Stimulated activated naive CD8-positive, alpha-beta T cell treated with anti-CD3 and anti-CD28 coated beads, Interleukin-15, Interleukin-2, amounts not matched to agents 100 U/mL and 50 U/mL, for 24 hours (primary cell): ENCODE data around the gene LPIN1.
"Not testable (repeated sequence)": the region's sequence is repeated elsewhere in the genome, so short reads cannot be mapped to it uniquely, and the experiment has no call there.

Experiments used
- ATAC-seq: fragments of 150-1000 bp; cut with Tn5 transposase; one replicate; pipeline ENCODE4 v1.10.0; 2021
- DNase-seq: peaks from one replicate; pipeline ENCODE4 v3.0.0; 2021

The LPIN1 gene

GRCh38 chr2:11811036-11811654 is 64.7 kb downstream of the LPIN1 start:
- DNase-seq = no peak
- ATAC-seq = no peak

- ATAC-seq = no peak
- no peak for DNase-seq
Observed at GRCh38 chr2:11812466-11813248, 66.2 kb downstream of the LPIN1 start.

- DNase-seq, ATAC-seq: not testable (repeated sequence)
Observed at GRCh38 chr2:11813345-11813744, 66.9 kb downstream of the LPIN1 start.

- no peak for ATAC-seq
Observed at GRCh38 chr2:11813951-11814350, 67.5 kb downstream of the LPIN1 start.

GRCh38 chr2:11814979-11815510 is 68.6 kb downstream of the LPIN1 start:
- no peak for ATAC-seq

More at GRCh38 chr2:11813951-11814350, 67.5 kb downstream of the LPIN1 start:
- DNase-seq = no peak

GRCh38 chr2:11816935-11817334 is 70.5 kb downstream of the LPIN1 start:
- ATAC-seq, DNase-seq: not testable (repeated sequence)

More at GRCh38 chr2:11814979-11815510, 68.6 kb downstream of the LPIN1 start:
- no peak for DNase-seq

- no peak for DNase-seq
Observed at GRCh38 chr2:11819235-11819729, 72.8 kb downstream of the LPIN1 start.

GRCh38 chr2:11820650-11821049 is 74.2 kb downstream of the LPIN1 start:
- no peak for ATAC-seq
- DNase-seq = no peak

More at GRCh38 chr2:11819235-11819729, 72.8 kb downstream of the LPIN1 start:
- ATAC-seq = no peak

- no peak for ATAC-seq
- no peak for DNase-seq
Observed at GRCh38 chr2:11821705-11822104, 75.3 kb downstream of the LPIN1 start.

GRCh38 chr2:11822359-11822745 is 75.9 kb downstream of the LPIN1 start:
- ATAC-seq, DNase-seq: not testable (repeated sequence)

- ATAC-seq (no peak), DNase-seq (no peak)
Observed at GRCh38 chr2:11822746-11823451, 76.5 kb downstream of the LPIN1 start.

GRCh38 chr2:11824901-11825828 is 78.7 kb downstream of the LPIN1 start:
- ATAC-seq (no peak), DNase-seq (no peak)

- peak; percentile 32 for ATAC-seq
- DNase-seq = peak; percentile 47
Observed at GRCh38 chr2:11827547-11827946, 81.1 kb downstream of the LPIN1 start.

- ATAC-seq = no peak
- no peak for DNase-seq
Observed at GRCh38 chr2:11828933-11829323, 82.5 kb downstream of the LPIN1 start.

- ATAC-seq = peak; percentile 41
- DNase-seq = peak; percentile 72
Observed at GRCh38 chr2:11829324-11829946, 83.0 kb downstream of the LPIN1 start.

GRCh38 chr2:11829947-11830707 is 83.7 kb downstream of the LPIN1 start:
- DNase-seq = peak; percentile 51

GRCh38 chr2:11830708-11831301 is 84.4 kb downstream of the LPIN1 start:
- DNase-seq = no peak

More at GRCh38 chr2:11829947-11830707, 83.7 kb downstream of the LPIN1 start:
- peak; percentile 83 for ATAC-seq

GRCh38 chr2:11831415-11831814 is 85.0 kb downstream of the LPIN1 start:
- ATAC-seq (no peak), DNase-seq (no peak)

More at GRCh38 chr2:11830708-11831301, 84.4 kb downstream of the LPIN1 start:
- ATAC-seq = no peak

- ATAC-seq (no peak), DNase-seq (no peak)
Observed at GRCh38 chr2:11832531-11832930, 86.1 kb downstream of the LPIN1 start.
